Stimulated activated CD4-positive, alpha-beta T cell treated with anti-CD3 and anti-CD28 coated beads, Interleukin-1b, Interleukin-23, amount 100 ng/mL, for 1 hour (primary cell): ENCODE data around the gene KRT20.
"Not testable (repeated sequence)": the region's sequence is repeated elsewhere in the genome, so short reads cannot be mapped to it uniquely, and the experiment has no call there.

Experiments used
- DNase-seq, 2 donors: peaks; one replicate each; pipeline ENCODE4 v3.0.0-alpha.2; 2020; ENCODE audit warnings: low read depth in 2 of 2

The KRT20 gene

DNA sequence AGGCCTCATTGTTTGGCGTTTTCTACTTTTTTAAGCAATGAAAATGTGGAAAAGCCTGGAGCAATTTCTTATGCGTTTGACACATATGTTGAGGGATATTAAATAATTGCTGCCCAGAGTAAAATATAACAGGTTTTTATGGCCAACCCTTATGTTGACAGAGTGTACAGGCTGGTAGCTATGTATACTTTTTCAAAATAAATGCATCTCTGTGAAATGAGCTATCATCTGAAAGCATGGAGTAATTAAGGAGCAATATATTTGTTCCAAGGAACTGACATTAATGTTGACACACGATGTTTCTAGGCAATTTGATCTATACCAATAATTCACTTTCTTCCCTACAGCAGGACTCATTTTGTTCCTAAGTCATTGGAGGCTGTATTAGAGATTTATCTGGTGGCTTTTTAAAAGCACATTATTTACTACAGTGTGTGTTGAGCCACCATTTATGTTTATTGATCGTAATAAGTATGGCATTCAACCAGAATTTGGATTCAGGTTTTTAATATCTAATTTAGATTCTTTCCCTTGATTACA, 11.9 kb upstream of the KRT20 start:
- DNase-seq, result no peak

- DNase-seq, result no peak
These were observed 10.2 kb upstream of the KRT20 start for GRCh38 chr17:40895106-40895730.

GRCh38 chr17:40888196-40888720, 3.2 kb upstream of the KRT20 start:
- no peak for DNase-seq

GRCh38 chr17:40886090-40886489, 1.0 kb upstream of the KRT20 start:
- DNase-seq, result no peak

GRCh38 chr17:40883626-40884334, 1.3 kb downstream of the KRT20 start:
- no peak for DNase-seq

- DNase-seq, result no peak
These were observed 2.0 kb downstream of the KRT20 start for GRCh38 chr17:40883031-40883430.

DNA sequence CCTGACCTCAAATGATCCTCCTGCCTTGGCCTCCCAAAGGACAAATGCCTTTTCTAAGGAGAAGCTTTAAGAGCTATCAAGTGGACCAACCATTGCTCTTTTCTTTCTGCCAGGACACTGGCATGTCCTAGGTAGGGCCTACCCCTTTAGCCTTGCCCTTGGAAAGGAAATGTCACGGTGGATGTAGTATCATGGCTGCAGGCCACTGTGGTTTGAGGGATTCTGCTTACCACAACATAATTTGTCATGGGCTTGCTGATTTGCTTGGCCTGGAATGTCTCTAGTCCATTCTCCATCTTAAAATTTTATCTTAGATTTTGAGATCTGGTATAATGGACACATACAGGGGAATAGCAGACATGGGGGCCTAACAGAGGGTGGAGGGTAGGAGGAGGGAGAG, 6.0 kb downstream of the KRT20 start:
- no peak for DNase-seq

- no peak for DNase-seq
These were observed 7.0 kb downstream of the KRT20 start for GRCh38 chr17:40878044-40878443.

DNA sequence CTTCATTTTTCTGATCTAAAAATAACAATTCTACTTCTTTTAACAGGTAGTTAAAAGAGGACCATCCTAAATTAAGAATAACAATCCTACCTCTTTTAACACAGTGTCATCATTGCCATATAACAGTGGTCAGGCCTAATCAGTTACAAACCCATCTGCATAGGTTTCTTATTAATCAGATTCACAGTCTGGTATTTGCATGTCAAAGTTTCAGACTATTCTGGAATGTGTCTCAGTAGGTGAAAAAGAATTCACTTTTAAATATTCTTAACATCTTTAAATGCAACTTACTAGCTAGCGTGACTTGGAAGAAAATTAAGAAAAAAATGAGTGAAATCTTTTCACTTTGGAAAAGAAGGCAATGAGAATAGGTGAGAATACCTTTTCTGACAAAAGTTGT, 11.2 kb downstream of the KRT20 start:
- DNase-seq, result no peak

GRCh38 chr17:40873255-40873654, 11.8 kb downstream of the KRT20 start:
- no peak for DNase-seq

DNA sequence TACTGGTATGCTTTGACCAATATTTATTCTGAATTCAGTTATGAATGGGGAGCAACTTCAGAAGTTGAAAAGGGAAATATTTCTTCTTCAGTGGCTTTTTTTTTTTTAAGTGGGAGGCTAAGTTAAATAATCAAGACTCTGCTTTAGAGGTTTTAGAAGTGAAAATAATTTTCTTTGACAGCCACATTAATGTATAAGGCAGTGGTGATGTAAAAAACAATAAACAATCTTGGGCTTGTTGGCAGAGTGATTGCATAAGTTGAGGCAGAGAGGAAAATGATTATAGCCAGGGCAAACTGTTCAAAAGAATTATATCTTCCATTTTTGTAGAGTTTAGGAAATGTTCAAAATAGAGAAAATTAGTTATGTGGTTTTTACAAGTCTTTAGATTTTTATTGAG, 12.6 kb downstream of the KRT20 start:
- DNase-seq, result no peak

- DNase-seq, result no peak
These were observed 13.7 kb downstream of the KRT20 start for GRCh38 chr17:40871316-40871715.

- DNase-seq, result no peak
These were observed 14.9 kb downstream of the KRT20 start for GRCh38 chr17:40870136-40870535.

DNA sequence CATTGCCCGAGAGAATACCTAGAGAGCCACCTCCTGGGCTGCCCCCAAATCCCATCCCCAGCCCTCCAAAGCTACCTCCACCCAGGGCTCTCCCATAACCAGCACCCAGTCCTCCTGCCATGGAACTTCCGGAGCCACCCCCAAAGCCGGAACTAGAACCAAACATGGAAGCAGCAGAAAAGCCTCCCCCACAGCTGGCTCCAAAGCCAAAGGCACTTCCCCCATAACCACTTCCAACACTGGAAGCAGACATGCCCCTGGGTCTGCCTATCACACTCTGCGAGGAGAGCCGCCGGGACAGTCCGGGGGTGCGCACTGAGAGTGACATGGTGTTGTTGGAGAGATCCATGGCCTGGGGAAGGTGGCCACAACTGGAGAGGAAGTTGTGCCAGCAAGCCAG, 18.2 kb downstream of the KRT20 start, which contains the start of gene KRT12:
Gene KRT12, minus strand, starts transcription at position 386 of the 400 bp plus-strand sequence. Its CDS starts 37 bp downstream, at position 349.
- no peak for DNase-seq

DNA sequence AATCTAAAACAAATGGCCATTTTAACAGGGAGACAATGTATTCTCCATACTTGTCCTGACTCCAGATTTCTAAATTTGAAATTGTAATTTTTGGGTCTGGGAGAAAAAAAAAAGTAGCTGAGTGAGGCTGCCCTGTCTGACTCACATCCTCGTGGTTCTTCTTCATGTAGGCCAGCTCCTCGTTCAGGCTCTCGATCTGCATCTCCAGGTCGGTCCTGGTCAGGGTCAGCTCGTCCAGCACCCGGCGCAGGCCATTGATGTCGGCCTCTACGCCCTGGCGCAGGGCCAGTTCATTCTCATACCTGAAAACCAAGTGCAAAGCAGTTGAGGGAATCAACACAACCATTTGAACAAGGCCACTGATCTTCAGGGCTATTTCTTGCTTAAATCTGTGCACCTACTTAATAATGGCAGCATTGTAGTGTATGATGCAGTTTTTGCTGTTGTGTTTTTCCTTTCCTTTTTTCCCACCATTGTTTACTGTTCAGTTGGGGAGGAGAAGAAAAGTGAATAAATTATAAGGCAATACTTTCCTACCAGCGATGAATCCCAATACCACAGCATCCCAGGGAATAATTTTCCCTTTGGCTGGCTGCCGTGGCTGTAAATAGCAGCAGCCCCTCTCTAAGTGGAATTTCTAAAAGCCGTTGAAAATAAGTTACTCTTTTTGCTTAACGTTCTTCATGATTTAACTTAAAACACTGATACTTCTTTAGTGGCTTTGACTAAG, 20.2 kb downstream of the KRT20 start:
- no peak for DNase-seq

- DNase-seq, result no peak
These were observed 21.9 kb downstream of the KRT20 start for GRCh38 chr17:40862985-40863733.

DNA sequence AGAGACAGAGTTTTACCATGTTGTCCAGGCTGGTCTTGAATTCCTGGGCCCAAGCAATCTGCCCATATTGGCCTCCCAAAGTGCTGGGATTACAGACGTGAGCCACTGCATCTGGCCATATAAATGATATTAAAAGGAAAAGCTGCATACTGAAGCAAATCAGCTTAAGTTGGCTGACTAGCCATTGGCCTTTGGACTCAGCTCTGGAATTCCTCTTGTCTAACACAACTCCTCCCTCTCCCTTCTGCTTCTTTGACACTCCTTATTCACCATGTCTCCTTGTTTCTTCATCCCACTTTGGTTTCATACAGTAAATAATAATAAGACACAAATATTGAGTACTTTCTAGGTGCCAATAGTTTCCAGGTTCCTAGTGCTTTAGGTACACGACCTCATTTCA, 25.5 kb downstream of the KRT20 start:
- no peak for DNase-seq

DNA sequence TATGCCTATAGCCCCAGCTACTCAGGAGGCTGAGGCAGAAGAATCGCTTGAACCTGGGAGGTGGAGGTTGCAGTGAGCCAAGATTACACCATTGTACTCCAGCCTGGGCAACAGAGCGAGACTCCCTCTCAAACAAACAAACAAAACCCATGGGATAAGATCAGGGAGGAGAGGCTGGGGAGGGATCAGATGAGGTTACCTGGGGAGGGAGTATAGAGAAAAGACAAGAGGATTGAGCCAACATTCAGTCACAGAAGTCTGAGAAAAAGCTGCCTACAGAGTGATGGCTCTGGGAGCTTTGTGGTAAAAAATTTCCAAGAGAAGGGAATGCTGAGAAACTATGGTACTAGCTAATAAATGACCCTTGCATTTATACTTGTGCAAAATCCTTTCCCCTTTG, 26.4 kb downstream of the KRT20 start:
- not testable (repeated sequence) for DNase-seq

DNA sequence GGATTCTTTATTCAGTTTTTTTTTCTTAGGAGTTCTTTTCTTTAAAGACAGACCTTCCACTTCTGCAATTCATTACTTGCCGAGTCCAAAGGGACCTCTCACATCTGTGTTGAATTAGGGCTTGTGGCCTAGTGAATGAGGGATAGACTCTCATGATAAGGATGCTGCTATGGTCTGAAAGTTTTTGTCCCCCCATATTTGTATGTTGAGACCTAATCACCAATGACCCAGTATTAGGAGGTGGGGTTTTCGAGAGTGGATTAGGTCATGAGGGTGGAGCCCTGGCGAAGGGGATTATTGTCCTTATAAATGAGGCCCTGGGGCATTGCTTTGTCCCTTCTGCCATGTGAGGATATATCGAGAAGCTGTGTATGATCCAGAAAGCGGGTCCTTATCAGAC, 27.5 kb downstream of the KRT20 start:
- DNase-seq, result no peak

- DNase-seq, result no peak
These were observed 30.7 kb downstream of the KRT20 start for GRCh38 chr17:40854175-40854814.

- no peak for DNase-seq
These were observed 32.7 kb downstream of the KRT20 start for GRCh38 chr17:40852364-40852763.
